H9 (cell line): ENCODE measurements around the gene RHBDL1. TPM values are rescaled to one million over a fixed set of nuclear protein-coding genes. Genes with fewer than 3 reads are reported as not detected.

Experiments
- DNase-seq: peaks from one replicate; pipeline ENCODE4 v3.0.0-alpha.2; 2017
- H2AFZ ChIP-seq: one replicate; pipeline ENCODE4 v1.6.1; 2013; ENCODE audit warnings: mild to moderate bottlenecking, low read length, control low read depth, moderate library complexity
- H2AK5ac ChIP-seq: 2 replicates; pipeline ENCODE4 v1.6.1; 2013; ENCODE audit warnings: low read length, control low read depth, mixed read lengths; ENCODE audit not compliant: insufficient read length
- H2BK120ac ChIP-seq: one replicate; pipeline ENCODE4 v1.6.1; 2013; ENCODE audit warnings: low read depth, mild to moderate bottlenecking, low read length, control low read depth, inconsistent platforms; ENCODE audit not compliant: poor library complexity, severe bottlenecking
- H2BK12ac ChIP-seq: 2 replicates; pipeline ENCODE4 v1.6.1; 2013; ENCODE audit warnings: low read length, control low read depth, mixed read lengths, low read depth; ENCODE audit not compliant: insufficient read length
- H2BK15ac ChIP-seq: 2 replicates; pipeline ENCODE4 v1.6.1; 2013; ENCODE audit warnings: low read depth, low read length, control low read depth
- H2BK20ac ChIP-seq: one replicate; pipeline ENCODE4 v1.6.1; 2013; ENCODE audit warnings: low read depth, mild to moderate bottlenecking, low read length, control low read depth, inconsistent platforms; ENCODE audit not compliant: poor library complexity, severe bottlenecking
- H2BK5ac ChIP-seq: 2 replicates; pipeline ENCODE4 v1.6.1; 2013; ENCODE audit warnings: low read length, control low read depth, mixed read lengths; ENCODE audit not compliant: insufficient read length
- H3K14ac ChIP-seq: 2 replicates; pipeline ENCODE4 v1.6.1; 2013; ENCODE audit warnings: low read length, control low read depth; ENCODE audit not compliant: insufficient read depth
- H3K18ac ChIP-seq: 2 replicates; pipeline ENCODE4 v1.6.1; 2013; ENCODE audit warnings: low read depth, mild to moderate bottlenecking, mixed read lengths, low read length, control low read depth; ENCODE audit not compliant: insufficient read length
- H3K23ac ChIP-seq: 2 replicates; pipeline ENCODE4 v1.6.1; 2013; ENCODE audit warnings: low read length, control low read depth, mixed read lengths, low read depth; ENCODE audit not compliant: insufficient read length
- H3K23me2 ChIP-seq: 2 replicates; pipeline ENCODE4 v1.6.1; 2013; ENCODE audit warnings: low read depth, mild to moderate bottlenecking, mixed read lengths, low read length, control low read depth; ENCODE audit not compliant: insufficient read length, poor library complexity, severe bottlenecking
- H3K27ac ChIP-seq: 2 replicates; pipeline ENCODE4 v1.5.1; 2013; ENCODE audit warnings: low read length, control low read depth, mixed read lengths, low read depth; ENCODE audit not compliant: insufficient read length
- H3K27me3 ChIP-seq: 2 replicates; pipeline ENCODE4 v1.6.1; 2013; ENCODE audit warnings: low read length, control low read depth, inconsistent platforms; ENCODE audit not compliant: insufficient read depth
- H3K4ac ChIP-seq: 2 replicates; pipeline ENCODE4 v1.6.1; 2013; ENCODE audit warnings: low read depth, mild to moderate bottlenecking, control low read depth, inconsistent platforms, low read length, moderate library complexity
- H3K4me1 ChIP-seq: 2 replicates; pipeline ENCODE4 v1.6.1; 2013; ENCODE audit warnings: low read length, control low read depth, inconsistent platforms; ENCODE audit not compliant: insufficient read depth
- H3K4me2 ChIP-seq: 2 replicates; pipeline ENCODE4 v1.6.1; 2013; ENCODE audit warnings: low read length, control low read depth, mixed read lengths; ENCODE audit not compliant: insufficient read length, insufficient read depth
- H3K56ac ChIP-seq: 2 replicates; pipeline ENCODE4 v1.6.1; 2013; ENCODE audit warnings: low read depth, mild to moderate bottlenecking, mixed read lengths, low read length, control low read depth; ENCODE audit not compliant: insufficient read length
- H3K79me1 ChIP-seq: 2 replicates; pipeline ENCODE4 v1.6.1; 2013; ENCODE audit warnings: low read depth, mild to moderate bottlenecking, moderate library complexity, low read length, control low read depth, inconsistent platforms; ENCODE audit not compliant: insufficient read depth, poor library complexity, severe bottlenecking
- H3K79me2 ChIP-seq: 2 replicates; pipeline ENCODE4 v1.6.1; 2013; ENCODE audit warnings: low read length, control low read depth, inconsistent platforms; ENCODE audit not compliant: insufficient read depth
- H3K9ac ChIP-seq: 2 replicates; pipeline ENCODE4 v1.6.1; 2013; ENCODE audit warnings: low read length, control low read depth, mixed read lengths; ENCODE audit not compliant: insufficient read length; ENCODE audit errors: extremely low read depth
- H3K9me3 ChIP-seq: one replicate; pipeline ENCODE4 v1.6.1; 2013; ENCODE audit warnings: low read depth, low read length, inconsistent platforms; ENCODE audit not compliant: control insufficient read depth
- H3T11ph ChIP-seq: one replicate; pipeline ENCODE4 v1.6.1; 2013; ENCODE audit warnings: mild to moderate bottlenecking, low read length, control low read depth, inconsistent platforms
- H4K20me1 ChIP-seq: one replicate; pipeline ENCODE4 v1.6.1; 2013; ENCODE audit not compliant: control insufficient read depth, insufficient read length, insufficient read depth
- H4K5ac ChIP-seq: 2 replicates; pipeline ENCODE4 v1.6.1; 2013; ENCODE audit warnings: low read depth, mild to moderate bottlenecking, mixed read lengths, low read length, control low read depth; ENCODE audit not compliant: insufficient read length
- H4K8ac ChIP-seq: replicated peaks from 2 replicates; pipeline ENCODE4 v1.6.1; 2013; ENCODE audit warnings: low read length, control low read depth, mixed read lengths, low read depth; ENCODE audit not compliant: insufficient read length
- H4K91ac ChIP-seq: 2 replicates; pipeline ENCODE4 v1.6.1; 2013; ENCODE audit warnings: low read depth, mild to moderate bottlenecking, moderate library complexity, mixed read lengths, low read length, control low read depth; ENCODE audit not compliant: insufficient read length
- H3K27ac Mint-ChIP-seq, 3 experiments: 2 replicates in 2 of 3; 3 replicates in 1 of 3; pipeline ENCODE4 v1.8.0; 2020 to 2021; ENCODE audit warnings: mixed read lengths in 3 of 3, mild to moderate bottlenecking in 1 of 3, moderate library complexity in 1 of 3
- H3K27me3 Mint-ChIP-seq: 2 replicates; pipeline ENCODE4 v1.8.0; 2021; ENCODE audit warnings: low read depth, mild to moderate bottlenecking, moderate library complexity, mixed read lengths
- H3K36me3 Mint-ChIP-seq, 3 experiments: 2 replicates in 2 of 3; 3 replicates in 1 of 3; pipeline ENCODE4 v1.8.0; 2020 to 2021; ENCODE audit warnings: low read depth in 3 of 3, mixed read lengths in 3 of 3; ENCODE audit not compliant: insufficient read depth in 1 of 3
- H3K4me1 Mint-ChIP-seq, 2 experiments: 2 replicates each; pipeline ENCODE4 v1.8.0; 2020; ENCODE audit warnings: mixed read lengths in 2 of 2
- H3K4me3 Mint-ChIP-seq, 2 experiments: 2 replicates in 1 of 2; 3 replicates in 1 of 2; pipeline ENCODE4 v1.8.0; 2020 to 2021; ENCODE audit warnings: mild to moderate bottlenecking in 2 of 2, mixed read lengths in 2 of 2, moderate library complexity in 1 of 2
- H3K9me3 Mint-ChIP-seq, 2 experiments: 2 replicates in 1 of 2; 3 replicates in 1 of 2; pipeline ENCODE4 v1.8.0; 2020; ENCODE audit warnings: mild to moderate bottlenecking in 2 of 2, mixed read lengths in 2 of 2, moderate library complexity in 1 of 2
- WGBS: extraction: QIAGEN DNeasy Blood & Tissue Kit; methylation state at CpG from one replicate; pipeline ENCODE4 v1.1.7; 2013; ENCODE audit warnings: missing lambda C conversion rate, low lambda C conversion rate, mixed read lengths; ENCODE audit not compliant: insufficient read length; ENCODE audit errors: extremely low coverage; 5-methylcytosine and 5-hydroxymethylcytosine counted together
- total RNA-seq: library from RNA; stranded (reverse); gene quantifications from 2 replicates; pipeline ENCODE4 v1.2.1, GENCODE V29; 2021
- TF ChIP-seq, protein P1 (sequence below): fragments of 200-600 bp; sonication (generic); conservative IDR thresholded peaks from 3 replicates; pipeline ENCODE4 v1.8.0; 2021; ENCODE audit warnings: antibody characterized with exemption, mild to moderate bottlenecking

RHBDL1 gene
- total RNA-seq, 1 experiment from 2014 or later = 7.6 TPM

DNA sequence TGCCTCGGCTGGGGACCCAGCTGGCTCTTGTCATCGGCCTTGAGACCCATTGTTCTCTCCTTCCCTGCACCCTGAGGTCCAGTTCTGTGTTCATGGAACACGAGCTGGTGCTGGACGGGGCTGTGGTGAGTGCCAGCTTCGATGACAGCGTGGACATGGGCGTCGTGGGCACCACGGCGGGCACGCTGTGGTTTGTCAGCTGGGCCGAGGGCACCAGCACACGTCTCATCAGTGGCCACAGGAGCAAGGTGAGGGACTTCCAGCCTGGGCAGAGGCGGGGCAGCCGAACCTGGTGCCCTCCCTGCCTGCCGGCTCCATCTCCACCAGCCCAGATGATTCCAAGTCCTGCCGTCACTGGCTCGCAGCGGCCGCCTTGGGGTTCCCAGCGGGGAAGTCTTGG lies 12.9 kb upstream of the RHBDL1 start:
- H3K23me2 ChIP-seq = no peaks in the 10 kb centered on the region
- H3K23ac ChIP-seq = no peak overlapping the region
- no peak for DNase-seq
- no peaks in the 10 kb centered on the region for H3K27me3 ChIP-seq
- H2AFZ ChIP-seq = no peak overlapping the region
- no peak overlapping the region for H3K18ac ChIP-seq
- peaks cover 2 to 13% (median 8%) of the 10 kb centered on the region in 3 experiments; a peak in 5 of 7 replicates for H3K36me3 Mint-ChIP-seq
- no peak overlapping the region for H2BK15ac ChIP-seq
- no peak overlapping the region for H4K91ac ChIP-seq
- no peaks in the 10 kb centered on the region for H3K79me2 ChIP-seq
- no peaks in the 10 kb centered on the region for H4K20me1 ChIP-seq
- no peaks in the 10 kb centered on the region for H3K27me3 Mint-ChIP-seq
- H3K4me3 Mint-ChIP-seq = peak overlapping the region in 1 of 2 experiments; percentile 50; a peak in 2 of 5 replicates
- H3K27ac Mint-ChIP-seq = peak overlapping the region in 1 of 3 experiments; percentile 83; a peak in 1 of 7 replicates
- H3K56ac ChIP-seq = no peak overlapping the region
- no peak overlapping the region for H3K9ac ChIP-seq
- no peak overlapping the region for H3K27ac ChIP-seq
- no peak overlapping the region for H2BK120ac ChIP-seq
- no peak overlapping the region for H2BK5ac ChIP-seq
- H3K9me3 ChIP-seq = no peaks in the 10 kb centered on the region
- no peak overlapping the region for H3T11ph ChIP-seq
- H3K4me1 ChIP-seq = no peaks in the 10 kb centered on the region; the same call in 1 of the 2 replicates
- no peaks in the 10 kb centered on the region for H3K9me3 Mint-ChIP-seq
- no peak overlapping the region for H2BK12ac ChIP-seq
- WGBS = no CpG with 5 or more reads among the region's 21 CpGs
- H3K4me2 ChIP-seq = no peak overlapping the region
- no peak overlapping the region for H2AK5ac ChIP-seq
- no peak overlapping the region for H3K4ac ChIP-seq
- TF ChIP-seq, protein P1, sequence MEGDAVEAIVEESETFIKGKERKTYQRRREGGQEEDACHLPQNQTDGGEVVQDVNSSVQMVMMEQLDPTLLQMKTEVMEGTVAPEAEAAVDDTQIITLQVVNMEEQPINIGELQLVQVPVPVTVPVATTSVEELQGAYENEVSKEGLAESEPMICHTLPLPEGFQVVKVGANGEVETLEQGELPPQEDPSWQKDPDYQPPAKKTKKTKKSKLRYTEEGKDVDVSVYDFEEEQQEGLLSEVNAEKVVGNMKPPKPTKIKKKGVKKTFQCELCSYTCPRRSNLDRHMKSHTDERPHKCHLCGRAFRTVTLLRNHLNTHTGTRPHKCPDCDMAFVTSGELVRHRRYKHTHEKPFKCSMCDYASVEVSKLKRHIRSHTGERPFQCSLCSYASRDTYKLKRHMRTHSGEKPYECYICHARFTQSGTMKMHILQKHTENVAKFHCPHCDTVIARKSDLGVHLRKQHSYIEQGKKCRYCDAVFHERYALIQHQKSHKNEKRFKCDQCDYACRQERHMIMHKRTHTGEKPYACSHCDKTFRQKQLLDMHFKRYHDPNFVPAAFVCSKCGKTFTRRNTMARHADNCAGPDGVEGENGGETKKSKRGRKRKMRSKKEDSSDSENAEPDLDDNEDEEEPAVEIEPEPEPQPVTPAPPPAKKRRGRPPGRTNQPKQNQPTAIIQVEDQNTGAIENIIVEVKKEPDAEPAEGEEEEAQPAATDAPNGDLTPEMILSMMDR = no peak
- peaks cover under 1 to 5% of the 10 kb centered on the region in 2 experiments for H3K4me1 Mint-ChIP-seq
- H4K8ac ChIP-seq = no peak overlapping the region
- no peak overlapping the region for H2BK20ac ChIP-seq
- H3K79me1 ChIP-seq = no peaks in the 10 kb centered on the region
- H4K5ac ChIP-seq = no peak overlapping the region
- H3K14ac ChIP-seq = no peak overlapping the region
